ENCODE measurements around the gene HIVEP3. TPM values are rescaled to one million over a fixed set of nuclear protein-coding genes. Genes with fewer than 3 reads are reported as not detected.

Gene HIVEP3
- total RNA-seq, 1 donor from 2014 or later: 5.8 TPM

GRCh38 chr1:41631971-41632370 lies 286.8 kb downstream of the HIVEP3 start:
- H3K36me3 ChIP-seq (ENCODE audit: control insufficient read depth, insufficient read depth, low read length): no peaks in the 10 kb centered on the region
- TF ChIP-seq CTCF (IDR thresholded peaks at IDR 0.05; ENCODE audit: insufficient read depth, low read length, poor library complexity, severe bottlenecking): no peak
- H3K27me3 ChIP-seq (ENCODE audit: control insufficient read depth, insufficient read depth, low read length): no peaks in the 10 kb centered on the region
- no peak for DNase-seq (ENCODE audit: low read depth)
- H3K4me3 ChIP-seq (ENCODE audit: low read depth, low read length): no peak overlapping the region

GRCh38 chr1:41631154-41631553 lies 287.6 kb downstream of the HIVEP3 start:
- no peaks in the 10 kb centered on the region for H3K27me3 ChIP-seq (ENCODE audit: control insufficient read depth, insufficient read depth, low read length)
- H3K4me3 ChIP-seq (ENCODE audit: low read depth, low read length): no peak overlapping the region
- no peak for TF ChIP-seq CTCF (IDR thresholded peaks at IDR 0.05; ENCODE audit: insufficient read depth, low read length, poor library complexity, severe bottlenecking)
- no peaks in the 10 kb centered on the region for H3K36me3 ChIP-seq (ENCODE audit: control insufficient read depth, insufficient read depth, low read length)
- no peak for DNase-seq (ENCODE audit: low read depth)

- TF ChIP-seq CTCF (IDR thresholded peaks at IDR 0.05; ENCODE audit: insufficient read depth, low read length, poor library complexity, severe bottlenecking): no peak
- Histone ChIP-seq H3K4me3 (ENCODE audit: low read depth, low read length) (no peak overlapping the region), H3K36me3 (ENCODE audit: control insufficient read depth, insufficient read depth, low read length) (no peaks in the 10 kb centered on the region), H3K27me3 (ENCODE audit: control insufficient read depth, insufficient read depth, low read length) (no peaks in the 10 kb centered on the region)
- peak; percentile 77 for DNase-seq (ENCODE audit: low read depth)
These were observed 289.2 kb downstream of the HIVEP3 start for GRCh38 chr1:41629571-41629970.

- H3K4me3 ChIP-seq (ENCODE audit: low read depth, low read length): no peak overlapping the region
- H3K27me3 ChIP-seq (ENCODE audit: control insufficient read depth, insufficient read depth, low read length): no peaks in the 10 kb centered on the region
- no peak for DNase-seq (ENCODE audit: low read depth)
- no peak for TF ChIP-seq CTCF (IDR thresholded peaks at IDR 0.05; ENCODE audit: insufficient read depth, low read length, poor library complexity, severe bottlenecking)
- H3K36me3 ChIP-seq (ENCODE audit: control insufficient read depth, insufficient read depth, low read length): no peaks in the 10 kb centered on the region
These were observed 289.6 kb downstream of the HIVEP3 start for GRCh38 chr1:41629141-41629540.

- Histone ChIP-seq H3K36me3 (ENCODE audit: control insufficient read depth, insufficient read depth, low read length) (no peaks in the 10 kb centered on the region), H3K4me3 (ENCODE audit: low read depth, low read length) (no peak overlapping the region), H3K27me3 (ENCODE audit: control insufficient read depth, insufficient read depth, low read length) (no peaks in the 10 kb centered on the region)
- DNase-seq (ENCODE audit: low read depth): no peak
- no peak for TF ChIP-seq CTCF (IDR thresholded peaks at IDR 0.05; ENCODE audit: insufficient read depth, low read length, poor library complexity, severe bottlenecking)
These were observed 291.0 kb downstream of the HIVEP3 start for GRCh38 chr1:41627491-41628280.
